Uterus (tissue), 2 donors: Measurements from ENCODE around the gene TGFBR3L.

ENCODE experiments used
- CTCF ChIP-seq, 4 experiments: fragments of 200-600 bp in 2 of 4; fragments of 450-650 bp in 2 of 4; sonication (generic) in 2 of 4; IDR thresholded peaks; one replicate each; pipeline ENCODE4 v1.5.1; 2016 to 2019; ENCODE audit warnings: antibody characterized with exemption in 4 of 4, mild to moderate bottlenecking in 2 of 4, moderate library complexity in 1 of 4
- POLR2A ChIP-seq, 2 donors: fragments of 450-650 bp; IDR thresholded peaks; one replicate each; pipeline ENCODE4 v1.6.1; 2016; ENCODE audit warnings: antibody characterized with exemption in 2 of 2, mild to moderate bottlenecking in 1 of 2, moderate library complexity in 1 of 2

- no peak for TF ChIP-seq CTCF (IDR thresholded peaks at IDR 0.05)
- no peak for TF ChIP-seq POLR2A (IDR thresholded peaks at IDR 0.05)
Observed at GRCh38 chr19:7918615-7919421, 4.2 kb downstream of the TGFBR3L start.
